Fibroblast of skin of scalp (primary cell): ENCODE measurements around the gene OR7G3.

Source experiments
- DNase-seq: peaks from one replicate; pipeline ENCODE4 v3.0.0-alpha.2; 2013

Gene OR7G3

GRCh38 chr19:9107375-9107774, 19.4 kb downstream of the OR7G3 start, which contains the start of gene OR7G2:
Gene OR7G2 (minus strand): TSS chr19:9107475. CDS start chr19:9103243, 4,232 bp downstream.
- no peak for DNase-seq

- DNase-seq, result no peak
Measured at GRCh38 chr19:9086761-9087160, 40.0 kb downstream of the OR7G3 start, which contains the start of gene OR1M1. Gene OR1M1 (plus strand): TSS chr19:9087061. CDS start chr19:9093245, 6,184 bp downstream.

- DNase-seq, result no peak
Measured at GRCh38 chr19:9078651-9079050, 48.1 kb downstream of the OR7G3 start.

- no peak for DNase-seq
Measured at GRCh38 chr19:9076901-9077300, 49.8 kb downstream of the OR7G3 start.
